ENCODE results near the gene PCDH12. TPM values are rescaled to one million over a fixed set of nuclear protein-coding genes. Genes with fewer than 3 reads are reported as not detected.

PCDH12 gene
- total RNA-seq, 1 experiment from 2014 or later: not detected

DNA sequence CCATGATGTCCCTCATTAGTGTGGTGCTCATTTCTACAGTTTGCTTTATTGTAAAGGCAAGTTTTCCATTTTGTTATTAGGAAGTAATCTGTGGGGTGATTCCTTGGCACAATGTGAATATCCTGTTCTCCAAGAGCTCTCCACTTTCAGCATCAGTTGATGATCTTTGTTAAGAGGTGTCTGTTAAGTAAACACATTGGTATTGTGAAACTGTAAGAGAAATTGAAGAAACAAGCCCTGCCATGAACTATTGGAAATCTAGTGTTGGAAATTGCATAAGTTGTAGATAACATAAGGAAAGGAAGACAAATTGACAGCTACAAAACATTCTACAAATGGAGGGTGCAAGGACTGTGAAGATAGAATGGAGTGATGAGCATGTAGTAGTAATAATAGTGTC, 28.1 kb upstream of the PCDH12 start:
- no peaks in the 10 kb centered on the region for H3K23me2 ChIP-seq (ENCODE audit: insufficient read length, low read depth, low read length, poor library complexity, severe bottlenecking)
- Mint-ChIP-seq H3K36me3 (ENCODE audit: insufficient read depth in 1 of 3, low read depth in 3 of 3) (peaks cover 5 to 52% (median 46%) of the 10 kb centered on the region in 3 experiments; a peak in 5 of 7 replicates), H3K4me3 (no peak overlapping the region), H3K27me3 (ENCODE audit: low read depth) (no peaks in the 10 kb centered on the region), H3K4me1 (no peaks in the 10 kb centered on the region), H3K27ac (no peak overlapping the region), H3K9me3 (no peaks in the 10 kb centered on the region)
- H3K4me2 ChIP-seq (ENCODE audit: insufficient read depth, insufficient read length, low read length): no peak overlapping the region
- no peak overlapping the region for H4K5ac ChIP-seq (ENCODE audit: insufficient read length, low read depth, low read length)
- H3K79me2 ChIP-seq (ENCODE audit: insufficient read depth, low read length): no peaks in the 10 kb centered on the region
- no peak overlapping the region for H3K18ac ChIP-seq (ENCODE audit: insufficient read length, low read depth, low read length)
- no peaks in the 10 kb centered on the region for H3K27me3 ChIP-seq (ENCODE audit: insufficient read depth, low read length)
- no peak overlapping the region for H3K23ac ChIP-seq (ENCODE audit: insufficient read length, low read depth, low read length)
- no peak overlapping the region for H2BK5ac ChIP-seq (ENCODE audit: insufficient read length, low read length)
- H3K14ac ChIP-seq (ENCODE audit: insufficient read depth, low read length): no peak overlapping the region
- DNase-seq: no peak
- no peak overlapping the region for H2BK120ac ChIP-seq (ENCODE audit: low read depth, low read length, poor library complexity, severe bottlenecking)
- no peak overlapping the region for H3K9ac ChIP-seq (ENCODE audit: extremely low read depth, insufficient read length, low read length)
- H4K91ac ChIP-seq (ENCODE audit: insufficient read length, low read depth, low read length): no peak overlapping the region
- H3K27ac ChIP-seq (ENCODE audit: insufficient read length, low read depth, low read length): no peak overlapping the region
- H2BK12ac ChIP-seq (ENCODE audit: insufficient read length, low read depth, low read length): no peak overlapping the region
- no peaks in the 10 kb centered on the region for H3K79me1 ChIP-seq (ENCODE audit: insufficient read depth, low read depth, low read length, poor library complexity, severe bottlenecking)
- no peaks in the 10 kb centered on the region for H3K9me3 ChIP-seq (ENCODE audit: control insufficient read depth, low read depth, low read length)
- no peak overlapping the region for H3K4ac ChIP-seq (ENCODE audit: low read depth, low read length)
- H4K8ac ChIP-seq (replicated peaks; ENCODE audit: insufficient read length, low read depth, low read length): no peak overlapping the region
- no peak overlapping the region for H3K56ac ChIP-seq (ENCODE audit: insufficient read length, low read depth, low read length)
- H2AFZ ChIP-seq (ENCODE audit: low read length): no peak overlapping the region
- H3K4me1 ChIP-seq (ENCODE audit: insufficient read depth, low read length): no peaks in the 10 kb centered on the region
- TF ChIP-seq, protein P1, sequence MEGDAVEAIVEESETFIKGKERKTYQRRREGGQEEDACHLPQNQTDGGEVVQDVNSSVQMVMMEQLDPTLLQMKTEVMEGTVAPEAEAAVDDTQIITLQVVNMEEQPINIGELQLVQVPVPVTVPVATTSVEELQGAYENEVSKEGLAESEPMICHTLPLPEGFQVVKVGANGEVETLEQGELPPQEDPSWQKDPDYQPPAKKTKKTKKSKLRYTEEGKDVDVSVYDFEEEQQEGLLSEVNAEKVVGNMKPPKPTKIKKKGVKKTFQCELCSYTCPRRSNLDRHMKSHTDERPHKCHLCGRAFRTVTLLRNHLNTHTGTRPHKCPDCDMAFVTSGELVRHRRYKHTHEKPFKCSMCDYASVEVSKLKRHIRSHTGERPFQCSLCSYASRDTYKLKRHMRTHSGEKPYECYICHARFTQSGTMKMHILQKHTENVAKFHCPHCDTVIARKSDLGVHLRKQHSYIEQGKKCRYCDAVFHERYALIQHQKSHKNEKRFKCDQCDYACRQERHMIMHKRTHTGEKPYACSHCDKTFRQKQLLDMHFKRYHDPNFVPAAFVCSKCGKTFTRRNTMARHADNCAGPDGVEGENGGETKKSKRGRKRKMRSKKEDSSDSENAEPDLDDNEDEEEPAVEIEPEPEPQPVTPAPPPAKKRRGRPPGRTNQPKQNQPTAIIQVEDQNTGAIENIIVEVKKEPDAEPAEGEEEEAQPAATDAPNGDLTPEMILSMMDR (conservative IDR thresholded peaks at IDR 0.05): no peak
- H2BK20ac ChIP-seq (ENCODE audit: low read depth, low read length, poor library complexity, severe bottlenecking): no peak overlapping the region
- H2AK5ac ChIP-seq (ENCODE audit: insufficient read length, low read length): no peak overlapping the region
- no peak overlapping the region for H2BK15ac ChIP-seq (ENCODE audit: low read depth, low read length)
- no peaks in the 10 kb centered on the region for H4K20me1 ChIP-seq (ENCODE audit: control insufficient read depth, insufficient read depth, insufficient read length)
- no peak overlapping the region for H3T11ph ChIP-seq (ENCODE audit: low read length)
